Stimulated activated CD4-positive, alpha-beta T cell treated with anti-CD3 and anti-CD28 coated beads, TNF-alpha, amount 100 ng/mL, for 48 hours (primary cell): ENCODE results near the gene RNF220.

Experiments used
- DNase-seq, 3 donors: peaks; one replicate each; pipeline ENCODE4 v3.0.0-alpha.2; 2020; ENCODE audit warnings: low read depth in 3 of 3

The RNF220 gene

GRCh38 chr1:44587796-44588460, 182.9 kb downstream of the RNF220 start:
- DNase-seq: no peak

- DNase-seq: no peak
These were observed 183.6 kb downstream of the RNF220 start for GRCh38 chr1:44588551-44589210.

DNA sequence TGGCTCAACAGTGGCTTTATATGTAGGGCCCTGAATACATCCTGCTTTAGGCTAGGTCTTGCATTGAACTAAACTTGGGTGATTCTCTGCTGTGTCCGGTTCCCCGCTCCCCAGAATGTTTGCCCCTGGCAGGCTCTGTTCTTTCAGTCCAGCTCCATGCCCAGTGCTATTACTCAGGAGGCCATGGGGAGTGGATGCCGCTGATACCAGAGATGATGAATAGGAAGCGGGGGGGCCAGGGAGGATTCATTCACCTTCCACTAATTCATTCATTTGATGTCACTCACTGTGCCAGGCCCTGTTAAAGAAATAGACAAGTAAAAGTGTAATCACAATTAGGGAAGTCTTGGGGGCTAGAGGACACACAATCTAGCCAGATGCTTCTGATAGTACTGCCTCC, 185.4 kb downstream of the RNF220 start:
- no peak for DNase-seq

GRCh38 chr1:44591381-44591780, 186.3 kb downstream of the RNF220 start:
- no peak for DNase-seq

- DNase-seq: no peak
These were observed 187.4 kb downstream of the RNF220 start for GRCh38 chr1:44592208-44593145.

- DNase-seq: no peak
These were observed 189.3 kb downstream of the RNF220 start for GRCh38 chr1:44594353-44594752.

DNA sequence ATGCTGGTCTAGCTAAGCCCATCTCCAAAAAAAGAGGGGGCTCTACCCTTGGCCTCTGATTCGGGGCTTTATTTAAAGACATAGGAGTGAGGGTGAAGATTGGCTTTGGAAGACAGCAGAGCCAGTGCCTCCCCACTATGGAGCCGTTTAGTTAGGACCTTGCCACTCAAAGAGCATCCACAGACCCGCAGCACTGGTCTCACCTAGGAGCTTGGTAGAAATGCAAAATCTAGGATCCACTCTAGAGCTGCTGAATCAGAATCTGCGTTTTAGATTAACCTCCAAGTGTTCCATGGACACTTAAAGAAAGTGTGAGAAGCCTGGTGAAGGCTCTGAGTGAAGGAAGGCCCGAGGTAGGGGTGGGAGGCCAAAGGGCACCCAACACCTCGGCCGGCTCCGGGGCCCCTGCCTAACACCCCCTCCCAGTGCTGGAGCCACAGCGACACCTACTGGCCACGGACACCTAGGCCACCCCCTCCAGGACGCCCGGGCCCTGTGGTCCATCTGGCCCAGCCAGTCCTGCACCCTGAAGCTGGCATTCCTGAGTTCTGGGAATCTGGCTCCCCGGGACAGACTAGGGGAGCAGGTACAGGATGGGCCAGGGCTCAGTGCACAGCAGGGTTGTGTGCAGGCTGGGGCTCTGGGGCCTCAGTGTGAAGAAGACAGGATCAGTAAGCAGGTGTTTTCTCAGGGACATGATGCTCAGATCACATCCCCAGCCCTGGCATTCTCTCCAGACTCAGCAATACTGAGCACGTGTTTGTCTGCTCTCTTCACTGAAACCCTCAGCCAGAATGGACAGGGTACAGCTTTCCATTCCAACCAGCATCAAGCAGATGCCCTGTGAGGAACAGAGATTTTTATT, 190.0 kb downstream of the RNF220 start:
- peak; percentile 58 to 81 (median 76) for DNase-seq

- no peak for DNase-seq
These were observed 191.5 kb downstream of the RNF220 start for GRCh38 chr1:44596511-44596910.

GRCh38 chr1:44598167-44598566, 193.1 kb downstream of the RNF220 start:
- DNase-seq: no peak

DNA sequence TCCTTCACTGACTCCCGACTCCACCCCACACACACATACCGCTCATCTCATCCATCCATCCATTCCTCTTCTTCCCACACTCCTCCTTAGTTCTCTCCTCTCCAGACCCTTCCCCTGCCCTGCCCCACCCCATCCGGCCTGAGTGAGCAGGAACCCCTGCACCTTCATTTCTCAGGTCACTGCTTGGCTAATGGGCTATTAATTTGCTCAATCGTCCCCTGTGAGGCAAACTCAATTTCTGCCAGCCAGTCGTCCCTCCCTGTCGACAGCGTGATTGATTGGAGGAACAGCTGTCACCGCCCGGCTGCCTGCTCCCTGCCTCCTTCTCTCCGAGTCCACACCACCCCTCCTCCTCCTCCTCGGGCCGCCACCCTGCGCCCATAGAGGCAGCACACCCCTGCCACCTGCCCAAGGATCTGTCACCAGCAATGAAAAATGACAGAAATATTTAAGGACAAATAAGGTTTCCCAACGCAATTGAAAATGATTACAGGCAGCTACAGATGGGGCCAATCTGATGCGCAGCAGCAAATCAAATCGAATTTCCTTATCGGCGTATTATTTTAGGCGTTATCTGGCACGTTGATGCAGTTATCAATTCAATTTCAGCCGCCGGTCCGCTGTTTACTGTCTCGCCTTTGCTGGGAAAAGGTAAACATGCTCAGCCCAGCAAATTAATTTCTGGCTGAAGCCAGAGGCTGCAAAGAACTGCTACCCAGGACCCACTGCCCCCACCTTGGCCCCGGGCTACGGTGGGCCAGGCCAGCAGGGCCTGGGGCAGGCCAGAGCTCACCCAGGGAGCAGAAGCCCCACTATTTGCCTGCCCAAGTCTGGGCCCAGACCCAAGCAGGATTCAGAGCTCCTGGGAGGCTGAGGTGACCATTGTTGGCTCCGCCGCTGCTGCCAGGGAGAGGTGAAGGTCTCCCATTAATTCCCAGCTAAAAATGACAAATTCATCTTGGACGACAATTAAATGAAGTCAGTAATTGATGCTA, 197.9 kb downstream of the RNF220 start:
- no peak for DNase-seq

- DNase-seq: no peak
These were observed 198.7 kb downstream of the RNF220 start for GRCh38 chr1:44603718-44604117.

- DNase-seq: no peak
These were observed 199.3 kb downstream of the RNF220 start for GRCh38 chr1:44604157-44604955.

GRCh38 chr1:44605914-44606615, 201.0 kb downstream of the RNF220 start:
- no peak for DNase-seq

- DNase-seq: no peak
These were observed 201.7 kb downstream of the RNF220 start for GRCh38 chr1:44606701-44607281.

DNA sequence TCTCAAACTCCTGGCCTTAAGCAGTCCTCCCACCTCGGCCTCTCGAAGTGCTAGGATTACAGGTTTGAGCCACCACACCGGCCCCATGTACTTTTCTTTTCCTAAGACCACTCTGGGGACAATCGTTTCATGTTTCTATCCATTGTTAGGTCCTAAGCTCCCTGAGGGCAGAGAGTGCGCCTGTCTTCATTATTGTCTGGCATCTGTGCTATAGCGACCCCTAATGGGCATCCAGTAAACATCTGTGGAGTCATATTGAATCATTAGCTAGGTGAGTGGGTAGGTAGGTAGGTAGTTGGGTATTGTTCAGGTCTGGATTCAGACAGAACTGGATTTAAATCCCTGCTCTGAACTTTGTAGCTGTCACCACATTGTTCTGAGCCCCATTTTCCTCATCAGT, 203.1 kb downstream of the RNF220 start:
- DNase-seq: no peak

DNA sequence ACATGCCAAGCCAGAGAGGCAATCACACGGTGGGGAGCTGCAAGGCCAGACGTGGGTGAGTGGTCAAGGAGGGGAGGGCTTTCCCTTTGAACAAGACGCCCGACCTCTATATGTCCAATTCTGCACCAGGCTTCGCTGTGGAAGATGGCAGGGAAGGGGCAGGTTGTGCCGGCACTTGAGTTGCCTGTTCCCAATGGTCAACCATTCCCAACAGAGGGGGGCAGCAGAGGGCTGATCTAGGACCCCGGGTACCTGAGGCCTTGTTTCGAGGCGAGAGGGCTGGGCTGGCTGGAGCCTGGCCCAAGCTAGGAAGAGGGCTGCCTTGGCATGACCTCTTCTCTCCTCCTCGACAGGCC, 204.3 kb downstream of the RNF220 start:
- DNase-seq: no peak

- no peak for DNase-seq
These were observed 204.9 kb downstream of the RNF220 start for GRCh38 chr1:44609768-44610526.
